ENCODE measurements around the gene MORN5.

Gene MORN5

GRCh38 chr9:122205176-122205575 lies 45.5 kb downstream of the MORN5 start:
- Histone ChIP-seq H3K27me3 (ENCODE audit: control insufficient read depth, insufficient read depth, low read length) (no peaks in the 10 kb centered on the region), H3K27ac (no peak overlapping the region), H3K9ac (no peak overlapping the region), H3K36me3 (ENCODE audit: control insufficient read depth, insufficient read depth, low read length) (no peaks in the 10 kb centered on the region), H3K4me3 (ENCODE audit: low read depth, low read length) (no peak overlapping the region), H3K4me2 (ENCODE audit: low read length) (no peak overlapping the region), H3K79me2 (no peaks in the 10 kb centered on the region), H3K4me1 (no peaks in the 10 kb centered on the region), H3K9me3 (ENCODE audit: control insufficient read depth, low read length) (no peaks in the 10 kb centered on the region), H2AFZ (no peak overlapping the region)
- TF ChIP-seq CTCF (IDR thresholded peaks at IDR 0.05) = no peak

GRCh38 chr9:122206118-122207046 lies 46.7 kb downstream of the MORN5 start:
- Histone ChIP-seq H3K27ac (no peak overlapping the region), H3K4me3 (ENCODE audit: low read depth, low read length) (no peak overlapping the region), H3K4me2 (ENCODE audit: low read length) (no peak overlapping the region), H3K79me2 (no peaks in the 10 kb centered on the region), H3K36me3 (ENCODE audit: control insufficient read depth, insufficient read depth, low read length) (no peaks in the 10 kb centered on the region), H2AFZ (no peak overlapping the region), H3K9ac (no peak overlapping the region), H3K27me3 (ENCODE audit: control insufficient read depth, insufficient read depth, low read length) (no peaks in the 10 kb centered on the region), H3K9me3 (ENCODE audit: control insufficient read depth, low read length) (no peaks in the 10 kb centered on the region), H3K4me1 (no peaks in the 10 kb centered on the region)
- no peak for TF ChIP-seq CTCF (IDR thresholded peaks at IDR 0.05)

- no peak for TF ChIP-seq CTCF (IDR thresholded peaks at IDR 0.05)
- Histone ChIP-seq H2AFZ (no peak overlapping the region), H3K79me2 (no peaks in the 10 kb centered on the region), H3K4me2 (ENCODE audit: low read length) (no peak overlapping the region), H3K27me3 (ENCODE audit: control insufficient read depth, insufficient read depth, low read length) (no peaks in the 10 kb centered on the region), H3K4me1 (no peaks in the 10 kb centered on the region), H3K27ac (no peak overlapping the region), H3K4me3 (ENCODE audit: low read depth, low read length) (no peak overlapping the region), H3K9ac (no peak overlapping the region), H3K36me3 (ENCODE audit: control insufficient read depth, insufficient read depth, low read length) (no peaks in the 10 kb centered on the region), H3K9me3 (ENCODE audit: control insufficient read depth, low read length) (no peaks in the 10 kb centered on the region)
These were observed 47.4 kb downstream of the MORN5 start for GRCh38 chr9:122207096-122207495.

- no peaks in the 10 kb centered on the region for H3K79me2 ChIP-seq
- no peaks in the 10 kb centered on the region for H3K9me3 ChIP-seq (ENCODE audit: control insufficient read depth, low read length)
- no peak overlapping the region for H2AFZ ChIP-seq
- H3K4me2 ChIP-seq (ENCODE audit: low read length) = no peak overlapping the region
- H3K4me1 ChIP-seq = no peaks in the 10 kb centered on the region
- TF ChIP-seq CTCF (IDR thresholded peaks at IDR 0.05) = no peak
- H3K27ac ChIP-seq = no peak overlapping the region
- no peaks in the 10 kb centered on the region for H3K36me3 ChIP-seq (ENCODE audit: control insufficient read depth, insufficient read depth, low read length)
- no peak overlapping the region for H3K4me3 ChIP-seq (ENCODE audit: low read depth, low read length)
- H3K9ac ChIP-seq = no peak overlapping the region
- H3K27me3 ChIP-seq (ENCODE audit: control insufficient read depth, insufficient read depth, low read length) = no peaks in the 10 kb centered on the region
These were observed 49.7 kb downstream of the MORN5 start for GRCh38 chr9:122209451-122209850.
